ENCODE data around the gene GRM7. TPM values are rescaled to one million over a fixed set of nuclear protein-coding genes. Genes with fewer than 3 reads are reported as not detected.

Gene GRM7
- polyA plus RNA-seq, 3 donors: not detected

DNA sequence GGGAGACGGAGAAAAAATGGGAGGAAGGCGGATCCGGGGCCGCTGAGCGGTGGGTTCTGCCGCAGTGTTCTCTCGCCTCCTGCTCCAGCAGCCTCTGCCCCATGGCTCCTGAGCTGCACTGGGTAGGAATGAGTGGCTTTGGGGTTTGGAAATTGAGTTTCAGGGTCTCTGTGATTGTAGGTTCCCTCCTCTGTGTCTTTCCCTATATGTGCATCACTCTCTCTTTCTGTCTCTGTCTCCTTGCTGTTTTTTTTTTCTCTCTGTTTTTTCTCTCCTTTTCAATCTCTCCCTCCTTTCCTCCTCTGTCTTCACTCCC lies 1.9 kb downstream of the GRM7 start:
- DNase-seq: no peak
- H3K27ac ChIP-seq (ENCODE audit: low read depth in 1 of 2, low read length in 2 of 2): no peak overlapping the region
- H3K79me2 ChIP-seq (ENCODE audit: insufficient read depth, low read length): no peaks in the 10 kb centered on the region
- no peak overlapping the region for H3K9ac ChIP-seq (ENCODE audit: insufficient read depth, low read length, poor library complexity, severe bottlenecking)
- TF ChIP-seq, protein P1, sequence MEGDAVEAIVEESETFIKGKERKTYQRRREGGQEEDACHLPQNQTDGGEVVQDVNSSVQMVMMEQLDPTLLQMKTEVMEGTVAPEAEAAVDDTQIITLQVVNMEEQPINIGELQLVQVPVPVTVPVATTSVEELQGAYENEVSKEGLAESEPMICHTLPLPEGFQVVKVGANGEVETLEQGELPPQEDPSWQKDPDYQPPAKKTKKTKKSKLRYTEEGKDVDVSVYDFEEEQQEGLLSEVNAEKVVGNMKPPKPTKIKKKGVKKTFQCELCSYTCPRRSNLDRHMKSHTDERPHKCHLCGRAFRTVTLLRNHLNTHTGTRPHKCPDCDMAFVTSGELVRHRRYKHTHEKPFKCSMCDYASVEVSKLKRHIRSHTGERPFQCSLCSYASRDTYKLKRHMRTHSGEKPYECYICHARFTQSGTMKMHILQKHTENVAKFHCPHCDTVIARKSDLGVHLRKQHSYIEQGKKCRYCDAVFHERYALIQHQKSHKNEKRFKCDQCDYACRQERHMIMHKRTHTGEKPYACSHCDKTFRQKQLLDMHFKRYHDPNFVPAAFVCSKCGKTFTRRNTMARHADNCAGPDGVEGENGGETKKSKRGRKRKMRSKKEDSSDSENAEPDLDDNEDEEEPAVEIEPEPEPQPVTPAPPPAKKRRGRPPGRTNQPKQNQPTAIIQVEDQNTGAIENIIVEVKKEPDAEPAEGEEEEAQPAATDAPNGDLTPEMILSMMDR (IDR thresholded peaks at IDR 0.05): no peak
- WGBS (ENCODE audit: insufficient coverage): 0% methylated on average over 2 of the region's 7 CpGs
- Mint-ChIP-seq H3K9me3 (peaks cover 0 to 15% (median 3%) of the 10 kb centered on the region in 7 donors), H3K27me3 (ENCODE audit: low read depth in 3 of 3) (peaks cover 34 to 47% (median 37%) of the 10 kb centered on the region in 3 donors), H3K4me3 (peak overlapping the region in 1 of 2 donors; percentile 74), H3K27ac (no peak overlapping the region), H3K36me3 (peaks cover 0 to 2% of the 10 kb centered on the region in 2 donors), H3K4me1 (no peaks in the 10 kb centered on the region)
- no peak overlapping the region for H3K4me2 ChIP-seq (replicated peaks; ENCODE audit: extremely low read depth, low read length, poor library complexity, severe bottlenecking)
- peaks cover 0 to 5% of the 10 kb centered on the region in 2 donors for H3K9me3 ChIP-seq (replicated peaks in 1 of 2; ENCODE audit: control insufficient read depth in 1 of 2, insufficient read depth in 1 of 2, low read length in 2 of 2)
- no peaks in the 10 kb centered on the region for H3K36me3 ChIP-seq (replicated peaks in 1 of 2; ENCODE audit: control insufficient read depth in 1 of 2, insufficient read depth in 2 of 2, low read length in 2 of 2)
- H2AFZ ChIP-seq (ENCODE audit: insufficient read depth, low read depth, low read length, poor library complexity, severe bottlenecking): no peak overlapping the region
- no peaks in the 10 kb centered on the region for H4K20me1 ChIP-seq (ENCODE audit: insufficient read depth, low read length)
- peaks cover 5 to 43% of the 10 kb centered on the region in 2 donors for H3K27me3 ChIP-seq (ENCODE audit: control insufficient read depth in 2 of 2, insufficient read depth in 2 of 2, low read length in 2 of 2)
- intact Hi-C loops (cut with micrococcal nuclease): no loop called here
- no peaks in the 10 kb centered on the region for H3K4me1 ChIP-seq (ENCODE audit: control insufficient read depth in 1 of 2, insufficient read depth in 2 of 2, low read length in 2 of 2)
- H3K4me3 ChIP-seq (replicated peaks in 1 of 3; ENCODE audit: low read depth in 2 of 3, low read length in 3 of 3): no peak overlapping the region

DNA sequence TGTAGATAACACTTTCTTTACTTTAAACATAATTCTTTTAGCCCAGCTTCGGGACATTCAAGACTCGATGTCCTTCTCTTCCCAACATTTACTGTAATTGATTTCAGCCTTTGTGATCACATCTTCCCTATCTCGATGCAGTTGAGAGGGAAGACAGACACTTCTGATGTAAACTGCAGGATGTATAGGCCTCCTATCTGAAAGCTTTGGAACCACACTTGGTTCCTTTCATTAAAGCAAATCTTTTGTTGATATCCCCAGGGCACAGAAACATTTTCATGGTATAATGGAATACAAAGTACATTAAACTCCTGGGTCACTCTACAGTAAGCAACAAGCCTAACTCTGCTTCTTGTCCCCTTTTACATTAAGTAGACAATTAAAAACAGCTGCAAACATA lies 6.4 kb downstream of the GRM7 start:
- Histone ChIP-seq H4K20me1 (ENCODE audit: insufficient read depth, low read length) (no peaks in the 10 kb centered on the region), H3K4me1 (ENCODE audit: control insufficient read depth in 1 of 2, insufficient read depth in 2 of 2, low read length in 2 of 2) (no peaks in the 10 kb centered on the region), H3K79me2 (ENCODE audit: insufficient read depth, low read length) (no peaks in the 10 kb centered on the region), H3K4me3 (replicated peaks in 1 of 3; ENCODE audit: low read depth in 2 of 3, low read length in 3 of 3) (no peak overlapping the region), H3K36me3 (replicated peaks in 1 of 2; ENCODE audit: control insufficient read depth in 1 of 2, insufficient read depth in 2 of 2, low read length in 2 of 2) (no peaks in the 10 kb centered on the region), H3K9ac (ENCODE audit: insufficient read depth, low read length, poor library complexity, severe bottlenecking) (no peak overlapping the region), H3K9me3 (replicated peaks in 1 of 2; ENCODE audit: control insufficient read depth in 1 of 2, insufficient read depth in 1 of 2, low read length in 2 of 2) (no peaks in the 10 kb centered on the region), H3K4me2 (replicated peaks; ENCODE audit: extremely low read depth, low read length, poor library complexity, severe bottlenecking) (no peak overlapping the region), H3K27me3 (ENCODE audit: control insufficient read depth in 2 of 2, insufficient read depth in 2 of 2, low read length in 2 of 2) (peaks cover 0 to 21% of the 10 kb centered on the region in 2 donors), H3K27ac (ENCODE audit: low read depth in 1 of 2, low read length in 2 of 2) (no peak overlapping the region), H2AFZ (ENCODE audit: insufficient read depth, low read depth, low read length, poor library complexity, severe bottlenecking) (no peak overlapping the region)
- intact Hi-C loops (cut with micrococcal nuclease): no loop called here
- peaks cover 0 to 2% of the 10 kb centered on the region in 2 donors for H3K36me3 Mint-ChIP-seq
- peaks cover 0 to 10% (median 6%) of the 10 kb centered on the region in 7 donors for H3K9me3 Mint-ChIP-seq
- no peaks in the 10 kb centered on the region for H3K4me1 Mint-ChIP-seq
- no peak for DNase-seq
- no peak overlapping the region for H3K4me3 Mint-ChIP-seq
- H3K27me3 Mint-ChIP-seq (ENCODE audit: low read depth in 3 of 3): peaks cover 16 to 18% (median 17%) of the 10 kb centered on the region in 3 donors
- H3K27ac Mint-ChIP-seq: no peak overlapping the region
- TF ChIP-seq, protein P1 (IDR thresholded peaks at IDR 0.05): no peak
- WGBS (ENCODE audit: insufficient coverage): no CpG with 5 or more reads among the region's 3 CpGs

All from CD14-positive monocyte (primary cell).